AG04450 (cell line): ENCODE data around the gene PREX1. TPM values are rescaled to one million over a fixed set of nuclear protein-coding genes. Genes with fewer than 3 reads are reported as not detected.

ENCODE experiments used
- CTCF ChIA-PET: fragments of 300-600, 350-600 bp; formaldehyde crosslinking; extraction: SDS; loops from one replicate; lab custom pipeline; 2022; ENCODE audit warnings: antibody characterized with exemption, inconsistent platforms; lab: Charles Lee
- POLR2A ChIA-PET: fragments of 350-600 bp; formaldehyde crosslinking; extraction: SDS; loops from one replicate; lab custom pipeline; 2021; ENCODE audit warnings: antibody characterized with exemption, inconsistent platforms; lab: Yijun Ruan, JAX
- DNase-seq: peaks from one replicate; pipeline ENCODE4 v3.0.0-alpha.2; 2011; ENCODE audit warnings: low read depth, low spot score
- H3K27ac ChIP-seq: one replicate; pipeline ENCODE4 v1.5.1; 2012; ENCODE audit warnings: low read depth, low read length, control low read depth
- H3K27me3 ChIP-seq: one replicate; pipeline ENCODE4 v1.6.0; 2012; ENCODE audit warnings: low read length; ENCODE audit not compliant: control insufficient read depth, insufficient read depth
- H3K4me3 ChIP-seq: 2 replicates; pipeline ENCODE4 v1.5.1; 2011; ENCODE audit warnings: mild to moderate bottlenecking, low read depth, low read length, control low read depth
- H3K9me3 ChIP-seq: 2 replicates; pipeline ENCODE4 v1.5.1; 2012; ENCODE audit warnings: low read length; ENCODE audit not compliant: control insufficient read depth, insufficient read depth
- polyA plus RNA-seq: library from polyadenylated mRNA; depleted of rRNA; stranded (reverse); fragments of >200 nt; gene quantifications from 2 replicates; pipeline ENCODE4 v1.2.3, GENCODE V29; 2011
- TF ChIP-seq, protein P1 (sequence below): IDR thresholded peaks from 2 replicates; pipeline ENCODE4 v1.5.1; 2011; ENCODE audit warnings: low read depth, low read length, control low read depth, inconsistent platforms

Gene PREX1
- polyA plus RNA-seq, 1 experiment = 0.69 TPM

DNA sequence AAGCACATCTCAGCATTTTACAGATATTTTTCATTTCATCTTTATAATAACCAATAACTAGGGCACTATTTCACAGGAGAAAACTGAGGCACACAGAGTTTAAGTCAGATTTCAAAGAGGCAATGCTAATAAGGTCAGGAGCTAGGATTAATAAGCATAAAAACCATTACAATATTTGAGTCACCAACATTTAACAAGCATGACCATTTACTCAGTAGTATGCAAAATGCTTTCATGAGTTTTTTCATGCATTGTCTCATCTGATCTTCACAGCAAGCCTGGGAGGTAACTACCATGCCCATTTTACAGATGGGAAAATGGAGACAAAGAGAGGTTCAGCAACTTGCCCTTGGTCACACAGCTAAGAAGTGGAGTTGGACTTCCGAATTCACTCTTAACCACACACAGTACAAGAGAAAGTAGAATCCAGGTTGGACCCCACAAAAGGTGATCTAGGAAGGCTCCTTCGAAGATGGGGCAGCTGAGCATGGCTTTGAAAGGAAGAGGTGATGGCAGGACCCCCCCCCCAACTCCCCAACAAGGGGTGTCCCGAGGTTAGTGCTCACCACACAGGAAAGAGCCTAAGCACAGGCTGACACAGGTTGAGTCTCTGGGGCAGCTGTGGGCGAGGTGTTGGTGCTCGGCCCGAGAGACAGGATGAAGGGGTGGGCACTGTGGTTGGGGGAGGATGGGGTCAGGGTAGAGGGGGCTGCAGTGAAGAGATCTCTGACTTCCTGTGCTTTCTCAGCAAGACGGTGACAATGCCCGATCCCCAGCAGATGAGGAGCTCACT lies 108.8 kb downstream of the PREX1 start:
- ChIA-PET CTCF (no interaction called here), POLR2A (no interaction called here)
- H3K4me3 ChIP-seq = no peak overlapping the region
- no peaks in the 10 kb centered on the region for H3K9me3 ChIP-seq
- TF ChIP-seq, protein P1, sequence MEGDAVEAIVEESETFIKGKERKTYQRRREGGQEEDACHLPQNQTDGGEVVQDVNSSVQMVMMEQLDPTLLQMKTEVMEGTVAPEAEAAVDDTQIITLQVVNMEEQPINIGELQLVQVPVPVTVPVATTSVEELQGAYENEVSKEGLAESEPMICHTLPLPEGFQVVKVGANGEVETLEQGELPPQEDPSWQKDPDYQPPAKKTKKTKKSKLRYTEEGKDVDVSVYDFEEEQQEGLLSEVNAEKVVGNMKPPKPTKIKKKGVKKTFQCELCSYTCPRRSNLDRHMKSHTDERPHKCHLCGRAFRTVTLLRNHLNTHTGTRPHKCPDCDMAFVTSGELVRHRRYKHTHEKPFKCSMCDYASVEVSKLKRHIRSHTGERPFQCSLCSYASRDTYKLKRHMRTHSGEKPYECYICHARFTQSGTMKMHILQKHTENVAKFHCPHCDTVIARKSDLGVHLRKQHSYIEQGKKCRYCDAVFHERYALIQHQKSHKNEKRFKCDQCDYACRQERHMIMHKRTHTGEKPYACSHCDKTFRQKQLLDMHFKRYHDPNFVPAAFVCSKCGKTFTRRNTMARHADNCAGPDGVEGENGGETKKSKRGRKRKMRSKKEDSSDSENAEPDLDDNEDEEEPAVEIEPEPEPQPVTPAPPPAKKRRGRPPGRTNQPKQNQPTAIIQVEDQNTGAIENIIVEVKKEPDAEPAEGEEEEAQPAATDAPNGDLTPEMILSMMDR = no peak
- H3K27ac ChIP-seq = no peak overlapping the region
- no peak for DNase-seq
- H3K27me3 ChIP-seq = no peaks in the 10 kb centered on the region

DNA sequence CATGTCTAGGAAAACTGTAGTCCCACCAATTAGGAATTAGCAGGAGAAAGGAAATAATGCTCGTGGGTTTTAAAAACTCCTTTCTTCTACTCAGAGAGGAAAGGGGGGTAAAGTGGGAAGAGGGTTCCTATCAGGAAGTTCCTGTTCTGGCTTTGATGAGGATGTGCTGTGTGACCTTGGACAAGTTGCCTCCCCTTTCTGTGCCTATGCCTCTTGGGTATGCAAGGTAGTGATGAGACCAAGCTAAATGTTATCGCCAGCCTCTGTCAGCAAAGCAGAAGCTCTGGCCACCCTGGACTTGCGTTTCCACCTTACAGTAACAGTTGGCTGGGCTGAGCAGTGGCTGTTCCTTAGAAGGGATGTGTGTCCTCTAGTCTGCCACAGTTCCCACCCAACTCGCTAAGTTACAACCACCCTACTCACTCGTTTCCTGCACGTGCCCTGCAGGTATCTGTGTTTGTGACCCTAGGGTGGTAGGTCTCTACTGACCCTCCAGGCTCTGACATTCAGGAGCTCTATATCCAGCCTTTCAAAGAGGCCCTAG lies 110.0 kb downstream of the PREX1 start:
- Histone ChIP-seq H3K4me3 (no peak overlapping the region), H3K9me3 (no peaks in the 10 kb centered on the region), H3K27me3 (no peaks in the 10 kb centered on the region), H3K27ac (no peak overlapping the region)
- DNase-seq = no peak
- CTCF ChIA-PET = interaction anchor here (0.6 kb wide), 1 partner anchor 61 kb away, joined by 3 read pairs; no protein-coding TSS in a partner anchor
- TF ChIP-seq, protein P1 = no peak
- POLR2A ChIA-PET = no interaction called here

DNA sequence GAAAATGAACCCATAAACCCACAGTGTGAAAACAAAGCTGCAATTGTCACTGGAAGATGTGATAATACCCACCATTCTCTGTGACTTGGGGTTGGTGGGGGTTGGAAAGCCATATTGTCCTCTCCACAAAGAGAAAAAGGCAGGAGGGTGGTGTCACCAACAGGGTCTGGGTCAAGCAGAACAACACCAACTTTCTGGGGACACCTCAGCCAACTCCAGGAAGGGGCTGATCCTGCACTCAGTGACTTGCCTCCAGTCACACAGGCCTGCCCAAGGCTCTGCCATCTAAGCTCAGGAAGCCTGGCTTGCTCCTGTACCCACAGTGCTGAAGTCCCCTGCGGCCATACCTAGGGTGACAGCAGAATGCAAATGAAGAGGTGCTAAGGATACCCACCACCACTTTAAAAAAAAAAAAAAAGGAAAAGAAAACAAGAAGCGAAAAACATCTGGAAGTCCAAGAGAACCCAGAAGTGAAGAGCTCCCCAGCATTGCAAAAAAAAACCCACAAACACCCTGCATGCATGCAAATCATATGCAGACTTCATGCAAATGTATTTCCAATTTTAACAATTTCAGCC lies 110.6 kb downstream of the PREX1 start:
- ChIA-PET POLR2A (interaction anchor here (0.6 kb wide), 1 partner anchor 50 kb away, joined by 3 read pairs; no protein-coding TSS in a partner anchor), CTCF (interaction anchor here (0.6 kb wide), 1 partner anchor 61 kb away, joined by 3 read pairs; no protein-coding TSS in a partner anchor)

DNA sequence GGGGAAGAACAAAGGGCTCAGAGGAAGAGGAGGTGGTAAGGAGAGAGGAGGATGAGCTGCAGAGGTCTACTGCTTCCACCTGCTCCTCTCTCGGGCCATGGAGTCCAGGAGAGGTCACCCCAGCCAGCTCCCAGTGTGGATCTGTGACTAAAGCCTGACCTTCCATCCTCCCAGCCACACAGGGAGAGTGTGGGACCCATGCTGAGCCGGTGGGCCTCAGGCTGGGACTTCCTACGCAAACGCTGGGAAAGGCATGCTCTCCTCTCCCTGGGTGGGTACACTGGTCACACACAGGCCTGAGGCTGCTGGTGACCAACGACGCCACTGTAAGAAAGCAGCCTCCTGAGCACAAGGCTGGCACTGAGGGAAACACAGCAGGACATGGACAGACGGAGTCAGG lies 111.3 kb downstream of the PREX1 start:
- DNase-seq = no peak
- TF ChIP-seq, protein P1 = no peak
- H3K27ac ChIP-seq = no peak overlapping the region
- ChIA-PET CTCF (no interaction called here), POLR2A (no interaction called here)
- H3K9me3 ChIP-seq = no peaks in the 10 kb centered on the region
- H3K4me3 ChIP-seq = no peak overlapping the region
- no peaks in the 10 kb centered on the region for H3K27me3 ChIP-seq

More for the DNA sequence above, 110.6 kb downstream of the PREX1 start:
- H3K27ac ChIP-seq = no peak overlapping the region
- no peaks in the 10 kb centered on the region for H3K27me3 ChIP-seq
- H3K4me3 ChIP-seq = no peak overlapping the region
- no peaks in the 10 kb centered on the region for H3K9me3 ChIP-seq
- TF ChIP-seq, protein P1 = no peak
- no peak for DNase-seq

DNA sequence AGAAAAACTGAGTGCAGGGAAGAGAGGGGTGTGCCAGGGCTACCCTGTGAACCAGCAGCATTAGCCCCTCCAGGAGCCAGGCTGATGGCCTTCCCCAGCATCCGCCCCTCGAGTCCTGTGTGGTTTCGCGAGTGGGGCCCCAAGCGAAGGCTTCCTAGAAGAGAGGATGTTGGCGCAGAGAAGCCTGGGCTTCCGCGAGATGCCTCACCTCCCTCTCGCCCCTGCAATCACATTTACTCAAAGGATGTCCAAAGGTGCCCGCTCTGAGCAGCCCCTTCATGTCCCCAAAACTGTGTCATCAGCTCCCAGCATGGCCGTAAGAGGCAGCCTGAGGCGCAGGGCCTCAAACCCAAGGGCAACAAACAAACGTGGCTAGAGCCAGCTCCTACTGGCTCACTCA lies 111.7 kb downstream of the PREX1 start:
- TF ChIP-seq, protein P1 = no peak
- POLR2A ChIA-PET = no interaction called here
- CTCF ChIA-PET = no interaction called here
- Histone ChIP-seq H3K27ac (no peak overlapping the region), H3K4me3 (no peak overlapping the region), H3K27me3 (no peaks in the 10 kb centered on the region), H3K9me3 (no peaks in the 10 kb centered on the region)
- no peak for DNase-seq
